ENCODE measurements around the gene FAM3D.

Gene FAM3D

GRCh38 chr3:58654466-58654865 lies 12.1 kb downstream of the FAM3D start:
- Mint-ChIP-seq H3K27ac (no peak overlapping the region), H3K9me3 (no peaks in the 10 kb centered on the region), H3K4me3 (no peak overlapping the region), H3K4me1 (ENCODE audit: low read depth) (no peaks in the 10 kb centered on the region), H3K27me3 (peaks cover 21% of the 10 kb centered on the region), H3K36me3 (ENCODE audit: low read depth) (no peaks in the 10 kb centered on the region)
- peak; percentile 8 for DNase-seq

GRCh38 chr3:58652624-58653023 lies 13.9 kb downstream of the FAM3D start:
- H3K4me1 Mint-ChIP-seq (ENCODE audit: low read depth) = no peaks in the 10 kb centered on the region
- H3K27ac Mint-ChIP-seq = no peak overlapping the region
- no peaks in the 10 kb centered on the region for H3K9me3 Mint-ChIP-seq
- no peaks in the 10 kb centered on the region for H3K36me3 Mint-ChIP-seq (ENCODE audit: low read depth)
- no peak overlapping the region for H3K4me3 Mint-ChIP-seq
- no peak for DNase-seq
- H3K27me3 Mint-ChIP-seq = peaks cover 21% of the 10 kb centered on the region

- Mint-ChIP-seq H3K4me1 (ENCODE audit: low read depth) (no peaks in the 10 kb centered on the region), H3K9me3 (no peaks in the 10 kb centered on the region), H3K36me3 (ENCODE audit: low read depth) (no peaks in the 10 kb centered on the region), H3K4me3 (no peak overlapping the region), H3K27ac (no peak overlapping the region), H3K27me3 (peaks cover 11% of the 10 kb centered on the region)
- no peak for DNase-seq
These were observed 15.3 kb downstream of the FAM3D start for GRCh38 chr3:58651276-58651675.

- H3K27me3 Mint-ChIP-seq = no peaks in the 10 kb centered on the region
- no peak for DNase-seq
- H3K9me3 Mint-ChIP-seq = no peaks in the 10 kb centered on the region
- no peaks in the 10 kb centered on the region for H3K36me3 Mint-ChIP-seq (ENCODE audit: low read depth)
- H3K27ac Mint-ChIP-seq = no peak overlapping the region
- H3K4me3 Mint-ChIP-seq = no peak overlapping the region
- no peaks in the 10 kb centered on the region for H3K4me1 Mint-ChIP-seq (ENCODE audit: low read depth)
These were observed 19.0 kb downstream of the FAM3D start for GRCh38 chr3:58647381-58648141.

- H3K27me3 Mint-ChIP-seq = no peaks in the 10 kb centered on the region
- no peak overlapping the region for H3K27ac Mint-ChIP-seq
- H3K9me3 Mint-ChIP-seq = no peaks in the 10 kb centered on the region
- H3K4me1 Mint-ChIP-seq (ENCODE audit: low read depth) = no peaks in the 10 kb centered on the region
- no peaks in the 10 kb centered on the region for H3K36me3 Mint-ChIP-seq (ENCODE audit: low read depth)
- DNase-seq = no peak
- H3K4me3 Mint-ChIP-seq = no peak overlapping the region
These were observed 20.1 kb downstream of the FAM3D start for GRCh38 chr3:58646503-58646902.

GRCh38 chr3:58645726-58646125 lies 20.8 kb downstream of the FAM3D start:
- Mint-ChIP-seq H3K27me3 (no peaks in the 10 kb centered on the region), H3K36me3 (ENCODE audit: low read depth) (no peaks in the 10 kb centered on the region)

GRCh38 chr3:58642846-58643245 lies 23.7 kb downstream of the FAM3D start:
- no peaks in the 10 kb centered on the region for H3K36me3 Mint-ChIP-seq (ENCODE audit: low read depth)
- no peaks in the 10 kb centered on the region for H3K9me3 Mint-ChIP-seq
- DNase-seq = no peak
- no peaks in the 10 kb centered on the region for H3K27me3 Mint-ChIP-seq
- H3K4me3 Mint-ChIP-seq = no peak overlapping the region
- peaks cover 2% of the 10 kb centered on the region for H3K4me1 Mint-ChIP-seq (ENCODE audit: low read depth)
- no peak overlapping the region for H3K27ac Mint-ChIP-seq

More at GRCh38 chr3:58645726-58646125, 20.8 kb downstream of the FAM3D start:
- Mint-ChIP-seq H3K4me3 (no peak overlapping the region), H3K9me3 (no peaks in the 10 kb centered on the region), H3K4me1 (ENCODE audit: low read depth) (peaks cover under 1% of the 10 kb centered on the region), H3K27ac (no peak overlapping the region)
- no peak for DNase-seq

DNA sequence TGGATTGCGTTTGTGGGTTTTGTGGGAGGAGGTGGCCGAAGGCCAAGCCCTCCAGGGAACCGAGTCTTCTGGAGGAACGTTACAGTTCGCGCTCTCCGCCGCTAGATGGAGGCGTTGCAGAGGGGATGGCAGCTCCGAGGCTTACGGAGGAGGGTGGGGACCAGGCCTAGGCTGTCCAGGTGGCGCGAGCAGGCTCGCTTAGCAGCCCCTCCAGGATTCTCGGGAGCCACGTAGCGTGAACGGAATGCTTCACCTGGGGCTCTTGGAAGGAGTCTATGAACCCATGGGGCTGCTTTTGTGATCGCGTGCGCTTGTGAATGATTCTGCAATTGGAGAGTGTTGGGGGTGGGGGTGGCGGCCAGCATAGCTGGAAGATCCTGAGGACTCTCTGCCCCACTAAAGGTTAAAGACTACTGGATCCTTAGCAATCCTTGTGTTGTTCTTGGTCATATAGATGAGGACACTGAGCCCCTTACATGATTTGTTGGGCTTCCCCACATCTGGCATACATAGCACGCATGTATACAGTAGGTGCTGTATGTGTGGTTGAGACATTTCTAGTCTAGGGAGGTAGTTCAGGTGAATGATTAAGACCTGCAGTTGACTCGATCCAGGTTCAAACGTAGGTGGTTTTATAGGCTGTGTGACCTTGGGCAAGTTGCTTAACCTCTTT lies 25.7 kb downstream of the FAM3D start:
- peak; percentile 73 for DNase-seq
- H3K36me3 Mint-ChIP-seq (ENCODE audit: low read depth) = no peaks in the 10 kb centered on the region
- peaks cover 2% of the 10 kb centered on the region for H3K4me1 Mint-ChIP-seq (ENCODE audit: low read depth)
- no peak overlapping the region for H3K27ac Mint-ChIP-seq
- H3K9me3 Mint-ChIP-seq = no peaks in the 10 kb centered on the region
- H3K27me3 Mint-ChIP-seq = no peaks in the 10 kb centered on the region
- H3K4me3 Mint-ChIP-seq = no peak overlapping the region

GRCh38 chr3:58639842-58640241 lies 26.7 kb downstream of the FAM3D start:
- Mint-ChIP-seq H3K27ac (no peak overlapping the region), H3K36me3 (ENCODE audit: low read depth) (no peaks in the 10 kb centered on the region), H3K4me3 (no peak overlapping the region), H3K27me3 (no peaks in the 10 kb centered on the region), H3K4me1 (ENCODE audit: low read depth) (peaks cover 2% of the 10 kb centered on the region), H3K9me3 (no peaks in the 10 kb centered on the region)
- no peak for DNase-seq

- Mint-ChIP-seq H3K4me1 (ENCODE audit: low read depth) (peaks cover 2% of the 10 kb centered on the region), H3K9me3 (no peaks in the 10 kb centered on the region), H3K36me3 (ENCODE audit: low read depth) (no peaks in the 10 kb centered on the region), H3K27ac (no peak overlapping the region), H3K27me3 (peaks cover 3% of the 10 kb centered on the region), H3K4me3 (no peak overlapping the region)
- DNase-seq = no peak
These were observed 27.6 kb downstream of the FAM3D start for GRCh38 chr3:58639001-58639400.

- H3K27ac Mint-ChIP-seq = no peak overlapping the region
- H3K36me3 Mint-ChIP-seq (ENCODE audit: low read depth) = no peaks in the 10 kb centered on the region
- peaks cover 5% of the 10 kb centered on the region for H3K27me3 Mint-ChIP-seq
- peaks cover 2% of the 10 kb centered on the region for H3K4me1 Mint-ChIP-seq (ENCODE audit: low read depth)
- no peak overlapping the region for H3K4me3 Mint-ChIP-seq
- no peak for DNase-seq
- no peaks in the 10 kb centered on the region for H3K9me3 Mint-ChIP-seq
These were observed 28.0 kb downstream of the FAM3D start for GRCh38 chr3:58638591-58638990.

GRCh38 chr3:58637509-58637908 lies 29.1 kb downstream of the FAM3D start:
- Mint-ChIP-seq H3K4me1 (ENCODE audit: low read depth) (peaks cover 2% of the 10 kb centered on the region), H3K27ac (no peak overlapping the region), H3K9me3 (no peaks in the 10 kb centered on the region), H3K36me3 (ENCODE audit: low read depth) (no peaks in the 10 kb centered on the region), H3K27me3 (peaks cover 9% of the 10 kb centered on the region), H3K4me3 (no peak overlapping the region)
- DNase-seq = no peak

DNA sequence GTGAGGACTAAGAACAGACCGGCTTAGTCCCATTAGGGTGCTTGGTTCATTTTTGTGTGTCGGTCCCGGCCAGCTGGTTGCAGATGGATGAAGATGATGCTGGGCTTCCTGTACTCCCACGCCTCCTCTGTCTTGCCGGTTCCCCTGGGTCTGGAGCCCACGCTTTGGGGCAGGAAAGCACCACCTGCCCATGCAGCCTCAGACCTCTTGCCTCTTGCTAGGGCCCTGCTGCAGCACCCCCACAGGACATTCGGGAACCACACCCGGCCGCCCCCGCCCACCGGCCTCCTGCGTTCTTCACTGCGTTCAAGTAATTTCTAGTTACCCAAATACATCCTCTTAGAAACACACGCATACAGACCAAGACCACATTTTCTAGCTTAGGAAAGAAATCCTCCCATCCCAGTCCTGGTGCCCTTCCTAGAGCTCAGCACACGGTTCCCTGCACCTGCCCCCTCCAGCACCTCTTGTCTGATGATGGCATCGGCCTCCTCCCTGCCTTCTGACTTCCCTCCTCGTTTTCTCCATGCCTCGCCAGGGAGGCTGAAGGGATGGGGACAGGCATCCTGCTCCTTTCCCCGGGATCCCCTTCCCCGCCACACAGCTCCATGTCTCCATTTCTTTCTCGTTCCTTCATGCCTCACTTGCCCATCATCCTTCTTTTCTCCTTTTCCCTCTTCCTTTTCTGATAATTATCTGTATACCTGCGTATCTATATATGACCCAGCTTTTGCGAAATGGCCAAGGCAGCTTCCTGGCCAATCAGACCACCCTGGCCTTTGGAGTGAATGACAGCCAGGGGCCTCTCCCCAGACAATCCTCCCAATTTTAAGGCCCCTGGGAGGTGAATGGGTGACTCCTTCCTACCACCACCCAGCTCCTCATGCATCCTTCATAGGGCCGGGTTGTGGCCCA lies 30.9 kb downstream of the FAM3D start:
- Mint-ChIP-seq H3K4me3 (no peak overlapping the region), H3K9me3 (no peaks in the 10 kb centered on the region), H3K4me1 (ENCODE audit: low read depth) (no peaks in the 10 kb centered on the region), H3K27ac (no peak overlapping the region), H3K27me3 (peaks cover 13% of the 10 kb centered on the region), H3K36me3 (ENCODE audit: low read depth) (no peaks in the 10 kb centered on the region)
- DNase-seq = no peak

DNA sequence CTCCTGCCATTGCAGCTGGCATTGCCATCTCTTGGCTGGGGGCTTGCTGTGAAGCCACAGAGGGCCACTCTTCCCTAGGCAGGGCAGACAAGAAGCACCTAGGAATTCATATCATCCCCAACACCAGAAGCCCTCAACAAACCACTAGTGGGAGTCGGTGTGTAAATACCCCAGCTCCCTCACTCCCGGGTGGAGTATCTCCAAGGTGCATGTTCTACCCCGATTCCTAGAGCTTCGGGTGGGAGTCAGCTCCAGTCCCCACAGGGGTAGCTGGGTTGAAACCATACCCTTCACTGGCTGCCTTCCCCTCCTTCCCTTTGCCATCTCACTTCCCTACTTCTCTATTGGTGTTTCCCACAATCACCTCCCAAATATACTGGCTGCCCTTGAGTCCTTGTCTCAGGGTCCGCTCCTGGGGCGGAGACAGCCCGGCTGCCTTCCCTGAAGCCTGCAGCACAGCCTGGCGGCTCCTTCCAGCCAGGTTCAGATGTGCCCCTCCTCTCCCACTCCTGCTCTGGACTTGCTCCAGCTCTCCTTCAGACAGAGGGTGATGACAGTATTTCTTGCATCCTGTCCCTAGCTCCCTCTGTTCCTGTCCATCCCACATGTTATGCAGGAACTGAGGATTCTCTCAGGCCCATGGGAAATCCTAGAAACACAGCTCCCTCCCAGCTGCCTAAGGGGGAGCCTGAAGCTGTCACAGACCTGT lies 33.3 kb downstream of the FAM3D start:
- Mint-ChIP-seq H3K36me3 (ENCODE audit: low read depth) (no peaks in the 10 kb centered on the region), H3K9me3 (no peaks in the 10 kb centered on the region), H3K4me3 (no peak overlapping the region), H3K27ac (no peak overlapping the region), H3K4me1 (ENCODE audit: low read depth) (no peaks in the 10 kb centered on the region), H3K27me3 (peaks cover 14% of the 10 kb centered on the region)
- no peak for DNase-seq

All from activated T-cell treated with anti-CD3 and anti-CD28 coated beads, Interleukin-2, amount 50 U/mL, for 24 hours (primary cell).